NCI-H2196 (cell line): ENCODE measurements around the gene STPG4.
A peak's percentile ranks its signal among the peaks of the same experiment; 100 is the strongest.

Source experiments
- DNase-seq: peaks from one replicate; lab custom pipeline; 2025; ENCODE audit not compliant: unreplicated experiment; lab: John Stamatoyannopoulos, UW

STPG4 gene

DNA sequence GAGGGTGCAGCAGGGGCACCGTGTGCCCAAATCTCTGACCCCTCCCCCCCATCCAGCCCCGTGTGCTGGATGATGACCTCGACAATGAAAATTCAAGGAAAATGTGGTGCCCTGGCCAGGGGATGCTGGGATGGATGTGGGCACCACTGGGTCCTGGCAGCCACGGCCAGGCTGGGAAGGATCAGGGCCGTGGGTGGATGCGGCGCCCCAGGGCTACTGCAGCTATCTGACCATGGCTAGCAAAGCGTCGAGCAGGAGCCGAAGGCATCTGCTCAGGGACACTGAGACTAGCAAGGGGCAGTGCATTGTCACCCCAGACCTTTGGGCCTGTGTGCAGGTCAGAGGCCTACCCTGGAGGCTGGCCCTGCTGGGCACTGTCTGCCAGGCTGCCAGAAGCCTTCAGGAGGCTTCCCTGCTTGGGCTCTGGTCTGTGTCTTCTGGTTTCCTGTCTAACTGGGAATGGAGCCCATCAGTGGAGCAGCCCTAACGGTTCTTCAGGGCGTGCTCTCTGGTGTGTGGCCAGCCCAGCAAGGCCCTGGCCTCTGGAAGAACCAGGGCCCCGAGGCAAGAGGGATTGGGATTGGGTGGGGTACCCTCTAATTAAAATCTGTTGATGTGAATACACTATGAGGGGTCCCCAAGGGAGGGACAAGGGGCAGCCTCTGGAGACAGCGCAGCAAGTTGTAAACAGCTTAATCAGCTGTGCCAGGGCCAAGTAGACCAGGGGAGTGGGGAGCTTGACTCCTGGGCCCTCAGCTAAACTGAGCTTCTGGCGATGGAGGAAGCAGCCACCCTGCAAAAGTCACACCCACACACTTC is 98.0 kb downstream of the STPG4 start:
- DNase-seq, result no peak

DNA sequence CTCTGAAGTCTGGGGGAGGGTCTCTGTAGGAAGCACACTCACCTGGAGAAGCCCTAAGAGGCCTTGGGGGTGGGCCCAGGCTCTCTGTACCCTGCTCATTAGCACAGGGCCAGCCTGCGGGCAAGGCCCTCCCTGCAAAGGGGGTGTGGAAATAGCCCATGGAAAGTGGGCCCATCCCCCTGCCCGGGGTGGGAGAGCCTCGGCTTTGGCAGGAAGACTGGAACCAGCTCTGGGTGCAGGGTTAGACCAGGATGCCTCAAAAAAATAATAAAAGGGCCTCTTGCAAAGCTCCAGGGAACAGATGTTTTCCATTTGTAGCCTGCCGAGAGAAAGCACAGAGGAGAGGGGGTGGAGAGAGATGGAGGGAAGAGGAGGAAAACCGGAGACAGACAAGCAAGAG is 98.7 kb downstream of the STPG4 start:
- no peak for DNase-seq

DNA sequence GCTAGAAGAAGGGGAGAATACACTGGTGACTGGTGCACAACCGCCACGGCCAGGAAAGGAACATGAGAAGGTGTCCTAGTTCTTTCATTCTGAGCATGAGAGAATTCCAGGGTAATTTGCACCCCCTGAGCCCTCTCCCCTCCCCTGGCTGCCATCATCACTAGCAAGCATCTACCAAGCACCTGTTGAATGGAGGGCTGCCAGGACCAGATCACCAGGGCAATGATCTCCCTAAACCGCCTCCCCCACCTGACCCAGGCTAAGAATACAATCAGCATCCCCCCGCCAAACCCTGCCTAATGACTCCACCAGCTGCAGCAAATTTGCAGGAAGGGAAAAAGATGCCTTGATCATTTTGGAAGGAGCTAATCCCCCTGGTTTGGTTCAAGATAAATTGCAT is 100.2 kb downstream of the STPG4 start:
- no peak for DNase-seq

DNA sequence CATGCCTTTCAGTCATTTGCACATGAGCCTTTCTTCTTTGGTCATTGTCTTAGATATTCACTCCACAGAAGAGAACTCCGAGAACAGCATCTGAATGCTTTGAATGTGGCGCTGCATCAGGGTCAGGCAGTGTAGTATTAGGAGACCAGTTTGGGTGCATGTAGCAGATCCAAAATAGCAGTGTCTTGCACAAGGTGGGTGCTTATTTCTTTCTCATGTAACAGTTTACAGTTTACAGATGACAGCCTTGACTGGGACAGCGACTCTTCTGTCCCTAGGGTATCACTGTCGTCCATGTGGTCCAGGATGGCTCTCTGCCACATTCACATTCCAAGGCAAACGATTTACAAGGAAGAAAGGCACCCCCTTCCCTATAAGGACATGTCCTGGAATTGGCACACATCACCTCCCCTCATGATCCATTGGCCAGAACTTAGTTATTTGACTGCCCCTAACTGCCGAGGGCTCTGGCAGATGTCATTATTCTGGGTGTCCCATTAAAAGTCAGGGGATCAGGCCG is 101.0 kb downstream of the STPG4 start:
- no peak for DNase-seq

DNA sequence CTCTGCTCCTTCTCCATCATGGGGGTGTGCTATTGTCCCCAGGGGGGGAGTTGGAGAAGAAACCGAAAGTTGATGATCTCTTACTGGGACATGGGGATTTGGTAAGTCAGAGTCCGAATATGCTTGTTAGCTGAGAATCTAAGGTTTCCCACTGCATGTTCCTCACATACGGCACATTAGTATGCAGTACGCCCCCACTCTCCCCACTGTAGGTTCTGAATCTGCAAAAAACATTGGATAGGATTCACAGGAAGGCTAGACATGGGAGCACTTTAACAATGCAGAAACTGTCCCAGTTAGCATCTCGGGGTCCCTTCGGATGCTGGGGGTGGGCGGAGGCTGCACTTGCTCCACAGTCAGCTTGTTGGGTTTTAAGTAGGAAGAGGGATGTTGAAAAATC is 102.3 kb downstream of the STPG4 start:
- no peak for DNase-seq

DNA sequence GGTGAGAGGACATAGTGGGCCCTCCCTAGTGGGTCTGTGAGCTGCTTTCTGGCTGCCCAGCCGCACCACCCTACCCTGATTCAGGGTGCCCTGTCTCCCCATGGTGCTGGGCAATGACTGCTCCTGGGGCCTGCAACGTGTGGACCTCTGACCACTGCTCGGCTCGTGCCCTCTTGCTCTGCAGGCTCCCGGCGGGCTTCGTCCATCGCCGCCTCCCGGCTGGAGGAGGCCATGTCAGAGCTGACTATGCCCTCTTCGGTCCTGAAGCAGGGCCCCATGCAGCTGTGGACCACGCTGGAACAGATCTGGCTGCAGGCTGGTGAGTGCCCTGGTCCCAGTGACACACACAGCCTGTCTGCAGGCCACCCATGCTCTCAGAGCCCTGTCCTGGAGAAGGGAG is 103.5 kb downstream of the STPG4 start:
- DNase-seq, result no peak

DNA sequence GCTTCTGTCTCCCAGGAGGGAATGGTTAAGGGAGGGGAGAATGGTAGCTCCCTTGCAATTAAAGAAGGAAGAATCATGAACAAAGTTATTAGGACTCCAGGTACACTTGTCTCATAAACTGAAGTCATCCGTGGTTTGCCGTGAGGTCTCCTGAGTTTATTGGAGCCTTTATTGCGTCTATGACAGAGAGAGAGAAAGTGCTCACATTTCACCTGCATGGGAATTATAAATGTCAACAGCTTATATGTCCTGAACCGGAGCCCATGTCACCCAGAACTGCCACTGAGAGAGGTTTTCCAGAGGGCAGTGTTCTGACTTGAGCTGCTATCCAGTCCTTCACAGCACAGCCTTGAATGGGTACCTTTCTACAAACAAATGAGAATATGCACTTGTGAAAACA is 104.3 kb downstream of the STPG4 start:
- no peak for DNase-seq

DNA sequence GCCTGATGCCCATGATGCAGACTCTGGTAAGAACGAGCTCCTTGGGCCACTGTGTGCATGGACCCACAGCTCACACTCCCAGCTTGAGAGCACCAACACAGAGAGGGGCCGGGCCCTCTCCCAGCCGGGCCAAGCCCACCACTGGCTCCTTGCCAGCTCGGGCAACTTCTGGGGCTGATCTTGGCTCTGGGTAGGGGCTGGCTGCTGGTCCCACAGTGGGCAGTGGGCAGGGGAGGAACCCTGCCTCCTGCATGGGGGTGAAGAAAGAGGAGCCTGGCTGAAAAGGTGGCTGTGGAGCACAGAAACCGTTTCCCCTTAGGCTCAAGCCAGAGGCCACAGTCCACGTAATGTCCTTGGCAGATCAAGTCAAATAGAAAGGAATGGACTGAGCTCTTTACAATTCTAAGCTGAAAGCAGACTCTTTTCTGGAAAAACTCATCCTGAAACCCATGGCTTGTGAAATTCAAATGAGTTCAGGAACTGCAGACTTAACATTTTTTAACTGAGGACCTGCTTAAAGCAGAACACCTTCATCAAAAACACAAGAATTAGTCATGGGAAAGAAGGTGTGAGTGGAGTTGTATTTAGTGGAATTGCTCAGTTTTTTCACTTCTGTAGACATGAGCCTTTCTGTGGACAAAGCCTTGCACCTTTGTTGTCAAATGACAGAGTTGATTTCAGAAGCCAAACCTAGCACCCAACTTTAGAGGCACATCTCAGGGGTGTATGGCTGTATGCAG is 104.9 kb downstream of the STPG4 start:
- no peak for DNase-seq

DNA sequence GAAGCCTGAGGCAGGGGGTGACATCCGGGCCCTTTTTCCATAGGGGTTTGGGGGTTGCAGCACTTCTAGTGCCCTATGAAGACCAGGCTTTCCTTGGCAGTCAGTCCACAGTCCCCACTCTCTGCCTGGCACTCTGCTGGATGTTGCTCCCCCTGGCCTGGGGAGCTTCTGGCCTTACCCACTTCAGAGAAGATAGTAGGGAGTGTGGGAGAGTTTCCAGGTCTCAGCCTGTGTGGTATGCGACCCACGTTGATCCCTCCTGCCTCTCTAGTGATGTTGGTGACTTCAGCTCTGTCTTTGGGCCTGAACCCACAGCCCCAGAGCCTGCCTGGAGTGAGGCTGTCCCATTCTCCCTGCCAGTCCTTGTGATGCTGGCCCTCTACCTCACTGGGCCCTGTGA is 105.6 kb downstream of the STPG4 start:
- DNase-seq, result no peak

DNA sequence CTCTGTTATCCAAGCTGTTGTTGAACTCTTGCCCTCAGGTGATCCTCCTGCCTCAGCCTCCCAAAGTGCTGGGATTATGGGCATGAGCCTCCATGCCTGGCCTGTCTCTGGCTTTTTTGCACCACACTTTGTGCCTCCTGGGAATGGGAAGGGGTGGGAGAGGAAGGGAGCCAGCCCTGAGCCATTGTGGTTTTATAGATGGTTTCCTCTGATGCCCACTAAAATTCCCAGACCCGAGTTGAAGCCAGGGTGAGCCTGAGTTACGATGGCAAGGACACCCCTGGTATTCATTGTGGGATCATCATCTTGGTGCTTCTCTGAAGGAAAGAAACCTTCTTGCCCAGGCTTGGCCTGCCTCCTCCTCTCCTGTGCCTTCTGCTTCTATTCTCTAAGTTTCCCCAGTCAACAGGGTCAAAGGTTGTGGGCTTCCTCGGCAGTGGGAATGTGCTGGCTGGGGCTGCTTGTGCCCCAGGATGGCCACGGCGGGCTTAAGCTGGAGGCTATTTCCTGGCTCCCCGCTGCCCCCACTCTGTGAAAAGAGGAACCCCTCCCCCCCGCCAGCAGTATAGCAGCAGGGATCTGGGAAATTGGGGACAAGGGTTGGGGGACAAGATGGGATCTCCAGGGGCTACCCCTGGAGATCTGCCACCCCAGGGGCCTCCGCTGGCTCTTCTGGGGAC is 106.2 kb downstream of the STPG4 start:
- no peak for DNase-seq

DNA sequence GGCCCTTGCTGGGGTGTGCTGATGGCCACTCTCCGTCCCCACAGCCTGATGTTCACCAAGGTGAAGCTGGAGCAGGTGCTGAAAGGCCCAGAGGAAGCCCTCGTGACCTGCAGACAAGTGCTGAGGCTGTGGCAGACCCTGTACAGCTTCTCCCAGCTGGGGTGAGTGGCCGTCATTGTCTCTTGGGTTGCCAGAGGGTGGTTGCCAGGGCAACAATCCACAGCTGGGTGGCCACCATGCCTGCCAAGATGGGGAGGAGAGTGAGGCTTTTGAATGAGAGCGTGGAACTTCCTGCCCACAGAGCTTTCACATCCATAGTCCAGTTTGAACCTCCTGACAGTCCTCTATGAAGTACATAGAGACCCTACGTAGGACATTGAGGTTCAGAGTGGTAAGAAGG is 108.8 kb downstream of the STPG4 start:
- DNase-seq, result peak; percentile 74

DNA sequence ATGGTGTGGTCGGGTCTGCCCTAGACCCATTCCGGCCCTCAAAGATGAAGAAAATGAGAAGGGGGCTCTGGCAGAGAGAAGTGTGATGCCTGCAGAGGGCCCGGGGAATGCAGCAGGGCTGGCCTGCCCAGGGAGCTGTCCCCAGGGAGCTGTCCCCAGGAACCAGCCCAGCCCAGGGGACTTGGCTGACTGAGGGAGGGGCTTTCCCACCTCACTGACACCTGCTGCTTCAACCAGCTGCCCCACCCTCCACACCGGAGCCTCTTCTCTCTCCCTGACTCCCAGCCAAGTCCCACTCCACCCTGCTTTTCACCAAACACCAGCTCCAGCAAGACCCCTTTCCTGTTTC is 111.2 kb downstream of the STPG4 start:
- no peak for DNase-seq

DNA sequence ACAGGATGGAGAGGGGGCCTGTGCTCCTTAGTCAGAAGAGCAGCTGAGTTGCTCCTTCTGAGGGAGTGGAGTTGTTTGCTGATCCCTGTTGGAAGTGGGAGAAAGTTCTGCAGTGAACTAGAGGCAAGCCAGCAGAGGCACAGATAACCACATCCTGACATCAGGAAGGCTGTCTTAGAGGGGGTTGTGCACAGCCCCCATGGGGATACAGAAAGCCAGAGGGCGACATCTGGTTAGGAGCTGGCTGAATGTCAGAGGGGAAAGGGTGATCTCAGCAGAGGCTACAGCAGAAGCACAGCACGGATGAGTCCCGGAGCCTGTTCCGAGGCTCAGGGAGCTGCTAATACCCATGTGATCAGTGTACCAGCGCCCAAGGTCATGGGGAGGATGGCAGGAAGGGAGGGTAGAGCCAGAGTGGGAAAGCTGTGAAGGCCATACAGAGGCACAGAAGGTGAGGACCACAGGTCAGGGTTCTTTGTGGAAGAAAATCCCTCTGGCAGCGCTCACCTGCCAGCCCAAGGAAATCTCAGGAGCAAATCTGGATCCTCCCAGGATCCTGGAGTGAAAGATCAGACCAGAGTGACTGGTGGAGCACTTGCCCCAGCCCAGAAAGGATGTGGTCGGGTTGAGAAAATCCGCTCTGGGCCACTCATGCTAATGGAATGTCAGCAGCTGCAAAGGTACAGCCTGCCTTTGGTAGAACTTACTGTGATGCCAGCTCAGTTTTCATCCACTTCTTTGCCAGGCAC is 111.8 kb downstream of the STPG4 start:
- peak; percentile 43 for DNase-seq

DNA sequence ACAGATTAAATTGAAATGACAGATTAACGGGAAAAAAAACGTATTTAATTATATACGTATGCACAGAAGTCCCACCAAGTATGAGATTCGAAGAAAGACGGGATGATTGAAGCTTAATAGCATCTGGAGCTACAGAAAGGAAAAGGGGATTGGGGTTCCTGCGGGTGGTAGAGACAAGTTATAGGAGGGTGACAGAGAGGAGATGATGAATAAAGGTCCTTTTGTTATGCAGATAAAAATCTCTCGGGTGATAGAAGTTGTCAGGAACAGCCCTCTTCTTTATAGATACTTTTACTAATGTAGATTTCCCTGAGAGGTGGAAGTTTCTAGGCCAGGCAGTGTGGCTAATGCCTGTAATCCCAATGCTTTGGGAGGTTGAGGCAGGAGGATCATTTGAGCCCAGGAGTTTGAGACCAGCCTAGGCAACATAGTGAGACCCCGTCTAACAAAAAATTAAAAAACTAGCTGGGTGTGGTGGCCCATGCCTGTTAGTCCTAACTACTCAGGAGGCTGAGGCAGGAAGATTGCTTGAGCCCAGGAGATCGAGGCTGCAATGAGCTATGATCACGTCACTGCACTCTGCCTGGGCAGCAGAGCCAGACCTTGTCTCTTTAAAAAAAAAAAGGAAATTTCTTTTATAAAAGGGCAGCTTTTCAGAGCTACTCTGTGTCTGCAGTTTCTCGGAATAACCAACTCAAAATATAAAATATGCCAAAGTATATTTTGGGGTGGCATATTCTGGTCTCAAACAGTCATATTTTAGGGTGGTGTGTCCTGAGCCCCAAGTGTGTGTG is 113.0 kb downstream of the STPG4 start:
- no peak for DNase-seq

DNA sequence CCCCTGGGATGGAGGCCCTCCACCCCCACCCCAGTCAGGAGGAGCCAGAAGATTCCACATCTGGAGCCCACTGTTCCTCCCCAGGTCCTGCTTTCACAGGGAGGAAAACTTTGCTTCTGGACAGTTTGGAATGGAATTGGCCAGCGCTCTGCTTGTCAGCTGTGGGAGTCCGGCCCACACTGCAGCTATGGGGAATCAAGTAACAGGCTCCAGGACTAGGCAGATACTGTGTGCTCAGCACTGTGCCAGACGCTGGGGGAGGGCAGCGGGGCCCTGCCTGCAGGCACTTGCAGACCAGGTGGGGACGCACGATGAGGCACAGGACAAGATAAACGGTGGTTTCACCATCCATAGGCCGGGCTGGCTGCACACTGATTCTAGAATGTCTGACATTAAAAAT is 114.0 kb downstream of the STPG4 start:
- no peak for DNase-seq

DNA sequence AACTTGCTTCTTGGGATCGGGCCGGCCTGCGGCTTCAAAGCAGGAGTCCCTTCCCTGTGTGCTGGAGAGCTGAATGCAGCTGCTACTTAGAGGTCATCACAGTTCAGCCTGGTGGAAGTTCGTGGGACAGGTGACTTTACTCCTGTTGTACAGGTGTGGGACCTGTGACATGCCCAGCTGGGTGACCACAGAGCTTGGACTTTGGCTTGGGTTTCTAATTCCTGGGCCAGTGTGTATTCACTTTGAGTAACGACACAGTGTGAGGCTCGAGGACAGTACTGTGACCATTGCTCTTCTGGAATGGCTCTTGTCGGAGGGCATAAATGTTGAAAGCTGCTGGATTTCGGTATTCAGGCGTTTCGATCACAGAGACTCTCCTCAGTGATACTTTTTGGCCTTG is 114.5 kb downstream of the STPG4 start:
- no peak for DNase-seq

DNA sequence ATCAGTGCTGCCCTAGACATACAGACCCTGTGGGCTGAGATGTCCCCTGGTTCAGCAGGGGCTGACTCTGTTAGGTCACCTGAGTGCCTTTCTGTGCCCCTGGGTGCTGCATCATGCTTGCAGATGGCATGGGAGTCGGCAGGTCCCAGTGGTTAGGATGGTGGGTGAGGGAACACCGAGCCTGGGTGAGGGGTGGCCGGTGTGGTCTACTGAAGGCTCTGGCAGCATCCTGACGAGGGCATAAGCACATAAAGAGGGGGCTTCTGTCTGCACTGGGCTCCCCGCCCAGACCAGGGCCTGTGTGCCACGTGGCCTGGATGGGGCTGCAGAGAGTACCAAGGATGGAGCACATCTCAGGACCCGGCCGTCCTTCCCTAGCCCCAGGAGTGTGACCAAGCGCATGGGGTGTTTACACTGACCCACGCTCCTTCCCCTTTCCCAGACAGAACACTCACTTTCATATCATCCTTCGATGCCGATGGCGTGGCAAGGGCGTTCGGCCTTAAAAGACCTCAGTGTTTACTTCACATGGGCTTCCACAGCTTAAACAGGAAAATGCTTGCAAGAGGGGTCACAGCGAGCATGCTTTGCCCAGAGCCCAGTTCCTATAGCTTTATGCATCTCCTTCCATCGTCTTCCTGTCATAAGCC is 115.1 kb downstream of the STPG4 start:
- DNase-seq, result no peak

DNA sequence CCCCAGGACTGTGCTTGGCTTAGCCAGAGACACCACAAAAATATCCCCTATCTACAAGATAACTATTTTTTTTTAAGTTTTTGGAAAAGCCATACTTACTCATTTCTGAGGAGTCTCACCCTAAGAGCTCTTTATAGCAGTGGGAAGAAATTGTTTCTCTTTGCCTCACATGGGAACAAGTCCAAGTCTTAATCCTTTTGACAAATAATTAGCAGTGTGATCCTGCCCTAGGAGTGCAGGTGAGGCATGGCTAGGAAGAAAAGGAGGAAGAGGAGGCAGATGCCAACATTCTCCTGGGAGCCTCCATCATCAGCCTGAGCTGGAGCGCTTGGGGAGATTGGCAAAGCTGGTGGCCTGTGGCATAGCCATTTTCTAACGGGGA is 115.6 kb downstream of the STPG4 start:
- DNase-seq, result no peak

DNA sequence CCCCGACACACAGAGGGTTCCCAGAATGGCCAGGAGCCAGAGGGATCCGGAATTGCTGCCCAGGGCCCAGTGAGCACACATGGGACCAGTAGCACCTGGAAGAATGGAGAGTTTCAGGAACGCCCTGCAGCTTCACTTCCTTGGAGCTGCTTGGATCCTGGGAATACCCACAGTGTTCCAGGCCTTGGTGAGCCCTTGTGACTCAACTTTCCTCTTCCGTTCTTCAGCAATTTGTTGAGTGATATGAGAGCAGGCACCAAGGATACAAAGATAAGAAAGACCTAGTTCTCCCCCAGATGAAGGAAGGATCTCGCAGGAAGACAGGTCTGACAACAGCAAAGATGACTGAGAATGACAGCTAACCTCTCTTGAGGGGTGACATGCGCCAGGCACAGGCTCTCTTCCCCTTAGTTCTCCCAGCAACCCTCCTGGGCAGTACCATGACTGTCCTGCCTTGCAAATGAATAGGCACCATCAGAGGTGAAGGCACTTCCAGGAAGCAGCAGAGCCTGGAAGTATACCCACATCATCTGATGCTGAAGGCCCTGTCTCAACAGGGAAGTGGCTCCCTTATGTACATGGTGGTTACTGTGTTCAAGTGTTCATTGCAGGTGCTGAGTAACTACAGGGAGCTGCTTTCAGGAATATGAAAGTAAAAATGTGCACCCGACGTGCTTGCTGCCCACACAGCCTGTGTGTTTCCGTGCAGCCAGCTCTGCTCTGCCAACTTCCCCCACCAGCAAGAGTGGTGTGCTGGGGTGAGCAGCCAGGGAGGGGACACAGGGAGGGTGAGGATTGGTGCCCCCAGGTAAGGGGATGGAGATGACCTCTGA is 116.2 kb downstream of the STPG4 start:
- no peak for DNase-seq
